HepG2 (cell line): ENCODE results near the gene RDH14. TPM values are rescaled to one million over a fixed set of nuclear protein-coding genes. Genes with fewer than 3 reads are reported as not detected.

Experiments used
- ATAC-seq: fragments of 200-7000 bp; cut with Tn5 transposase; 3 replicates; pipeline ENCODE4 v1.9.1; 2020; ENCODE audit warnings: mild to moderate bottlenecking, moderate library complexity
- BruUV-seq: library from RNA; stranded (reverse); fragments of 400-500 nt; replicated peaks from 2 replicates; lab custom pipeline; 2021; lab: Mats Ljungman, UMichigan
- CTCF ChIA-PET: fragments of 300-600 bp; formaldehyde crosslinking; extraction: SDS; loops from one replicate; lab custom pipeline; 2021; ENCODE audit warnings: low total read pairs, inconsistent platforms, low intra/inter-chr PET ratio; lab: Yijun Ruan, JAX
- POLR2A ChIA-PET: fragments of 350-600 bp; sonication (Branson Sonifier 250); formaldehyde crosslinking; loops from one replicate; lab custom pipeline; 2020; ENCODE audit warnings: antibody characterized with exemption, inconsistent platforms; lab: Yijun Ruan, JAX
- DNase-seq: peaks from one replicate; pipeline ENCODE4 v3.0.0-alpha.2; 2015; ENCODE audit warnings: low spot score
- FAIRE-seq: peaks from 3 replicates; lab custom pipeline; 2011; peaks lifted over from hg19 to GRCh38; lab: Jason Lieb, UNC
- H2AFZ ChIP-seq: one replicate; pipeline ENCODE4 v1.6.1; 2011; ENCODE audit warnings: low read length, inconsistent platforms
- H3K27ac ChIP-seq: fragments of 300-600 bp; 3 replicates; pipeline ENCODE4 v1.8.0; 2011; ENCODE audit warnings: mixed run types, mild to moderate bottlenecking, mixed read lengths, low read length, inconsistent platforms; ENCODE audit not compliant: insufficient read depth; ENCODE audit errors: extremely low read length
- H3K27me3 ChIP-seq, 2 experiments: fragments of 200-600 bp in 1 of 2; 2 replicates in 1 of 2; 3 replicates in 1 of 2; pipeline versions ENCODE4 v1.6.0 to v1.8.0; 2011; ENCODE audit warnings: low read length in 2 of 2, mild to moderate bottlenecking in 2 of 2, moderate library complexity in 2 of 2, inconsistent platforms in 1 of 2; ENCODE audit not compliant: insufficient read depth in 2 of 2, control insufficient read depth in 1 of 2
- H3K36me3 ChIP-seq, 2 experiments: fragments of 200-600 bp in 1 of 2; replicated peaks in 1 of 2; 2 replicates in 1 of 2; 3 replicates in 1 of 2; pipeline versions ENCODE4 v1.5.1 to v1.8.0; 2011; ENCODE audit warnings: low read length in 2 of 2, inconsistent platforms in 1 of 2; ENCODE audit not compliant: insufficient read depth in 2 of 2, control insufficient read depth in 1 of 2
- H3K4me1 ChIP-seq: 2 replicates; pipeline ENCODE4 v1.5.1; 2012; ENCODE audit warnings: low read length, inconsistent platforms; ENCODE audit not compliant: insufficient read depth
- H3K4me2 ChIP-seq: 2 replicates; pipeline ENCODE4 v1.6.0; 2011; ENCODE audit warnings: low read depth, low read length, inconsistent platforms
- H3K4me3 ChIP-seq, 3 experiments: fragments of 200-600 bp in 1 of 3; sonication (generic), shearing (Covaris generic) in 1 of 3; replicated peaks in 1 of 3; 2 replicates each; pipeline ENCODE4 v1.5.1; 2011 to 2016; ENCODE audit warnings: low read length in 3 of 3, inconsistent platforms in 2 of 3, low read depth in 2 of 3, mild to moderate bottlenecking in 2 of 3, control low read depth in 1 of 3, mixed read lengths in 1 of 3; ENCODE audit not compliant: insufficient read depth in 1 of 3
- H3K79me2 ChIP-seq: one replicate; pipeline ENCODE4 v1.6.1; 2011; ENCODE audit warnings: low read length, inconsistent platforms; ENCODE audit not compliant: insufficient read depth
- H3K9ac ChIP-seq: 2 replicates; pipeline ENCODE4 v1.6.0; 2011; ENCODE audit warnings: mild to moderate bottlenecking, low read depth, low read length, inconsistent platforms; ENCODE audit not compliant: insufficient read depth
- H3K9me3 ChIP-seq: 2 replicates; pipeline ENCODE4 v1.5.1; 2012; ENCODE audit warnings: mild to moderate bottlenecking, low read length
- H4K20me1 ChIP-seq: 2 replicates; pipeline ENCODE4 v1.6.0; 2011; ENCODE audit warnings: inconsistent platforms, mild to moderate bottlenecking, low read length, moderate library complexity; ENCODE audit not compliant: insufficient read depth
- CC2D1A ChIP-seq: sonication (generic); formaldehyde crosslinking; IDR thresholded peaks from 2 replicates; pipeline ENCODE4 v1.8.1; 2023; ENCODE audit warnings: mild to moderate bottlenecking, missing genetic modification reagents
- CEBPB ChIP-seq: IDR thresholded peaks from 2 replicates; pipeline ENCODE4 v1.6.1; 2011; ENCODE audit warnings: low read depth, low read length, improper control_type of control experiment, borderline replicate concordance
- CEBPZ ChIP-seq: IDR thresholded peaks from 2 replicates; pipeline ENCODE4 v1.6.1; 2012; ENCODE audit warnings: low read length, improper control_type of control experiment
- KIAA2018 ChIP-seq: sonication (generic); formaldehyde crosslinking; IDR thresholded peaks from 2 replicates; pipeline ENCODE4 v1.5.0; 2020; ENCODE audit warnings: mild to moderate bottlenecking, missing genetic modification reagents, borderline replicate concordance
- KMT2A ChIP-seq: sonication (generic); formaldehyde crosslinking; IDR thresholded peaks from 2 replicates; pipeline ENCODE4 v1.4.0; 2020; ENCODE audit warnings: missing genetic modification reagents
- NCOA5 ChIP-seq: sonication (generic); formaldehyde crosslinking; IDR thresholded peaks from 2 replicates; pipeline ENCODE4 v1.4.0; 2020; ENCODE audit warnings: missing genetic modification reagents
- RFX1 ChIP-seq: fragments of 450-650 bp; IDR thresholded peaks from 2 replicates; pipeline ENCODE4 v1.6.1; 2017
- SMAD9 ChIP-seq: sonication (generic); formaldehyde crosslinking; IDR thresholded peaks from 2 replicates; pipeline ENCODE4 v1.5.1; 2020; ENCODE audit warnings: mild to moderate bottlenecking, missing genetic modification reagents
- SMC3 ChIP-seq: IDR thresholded peaks from 2 replicates; pipeline ENCODE4 v1.6.1; 2011; ENCODE audit warnings: low read length, improper control_type of control experiment
- STAT5B ChIP-seq: sonication (generic); formaldehyde crosslinking; IDR thresholded peaks from 2 replicates; pipeline ENCODE4 v1.4.0; 2020; ENCODE audit warnings: missing genetic modification reagents
- ZBTB20 ChIP-seq: sonication (generic); formaldehyde crosslinking; IDR thresholded peaks from 2 replicates; pipeline ENCODE4 v1.8.1; 2023; ENCODE audit warnings: missing genetic modification reagents, low read depth, mild to moderate bottlenecking, borderline replicate concordance
- ZNF256 ChIP-seq: sonication (generic); formaldehyde crosslinking; conservative IDR thresholded peaks from 2 replicates; pipeline ENCODE4 v1.4.0; 2020; ENCODE audit warnings: missing genetic modification reagents
- ZNF572 ChIP-seq: sonication (generic); formaldehyde crosslinking; IDR thresholded peaks from 2 replicates; pipeline ENCODE4 v1.5.1; 2020; ENCODE audit warnings: mild to moderate bottlenecking, missing genetic modification reagents
- ZNF788 ChIP-seq: sonication (generic); formaldehyde crosslinking; IDR thresholded peaks from 2 replicates; pipeline ENCODE4 v1.5.0; 2020; ENCODE audit warnings: mild to moderate bottlenecking, missing genetic modification reagents, borderline replicate concordance
- in situ Hi-C: cut with HindIII; loops from 2 replicates; pipeline ENCODE4 v1.10.0; 2017; ENCODE audit warnings: low pct_unique_long_range_greater_than_20kb; ENCODE audit not compliant: extremely low pct_ligation_motif_present
- intact Hi-C: fragments of 100-400 bp; cut with micrococcal nuclease; formaldehyde crosslinking; loops from one replicate; pipeline ENCODE4 v1.10.0; 2022; ENCODE audit not compliant: unreplicated experiment
- polyA plus RNA-seq, 8 experiments: library from polyadenylated mRNA; depleted of rRNA in 3 of 8; stranded (reverse) in 7 of 8; unstranded in 1 of 8; fragments of >200 nt; fragmentation: Illumina TruSeq in 4 of 8; extraction: Trizol in 4 of 8; gene quantifications; 2 replicates each; pipeline versions ENCODE4 v1.2.1 to v1.2.3, GENCODE V29; 2011 to 2016; ENCODE audit warnings: low read depth in 4 of 8, missing spikeins in 1 of 8, mixed read lengths in 1 of 8; ENCODE audit not compliant: insufficient read depth in 1 of 8
- total RNA-seq, 5 experiments: library from RNA; depleted of rRNA; stranded (reverse); fragments of >200 nt; fragmentation: Illumina TruSeq; extraction: Trizol; gene quantifications; 2 replicates each; pipeline ENCODE4 v1.2.3, GENCODE V29; 2016; ENCODE audit warnings: low read depth in 1 of 5
- TF ChIP-seq, protein P1 (sequence below), 2 experiments: fragments of 450-650 bp in 1 of 2; sonication (generic) in 1 of 2; formaldehyde crosslinking; IDR thresholded peaks; 2 replicates each; pipeline versions ENCODE4 v1.5.0 to v1.8.0; 2020 to 2022; ENCODE audit warnings: mild to moderate bottlenecking in 1 of 2, missing genetic modification reagents in 1 of 2

The RDH14 gene
- total and polyA plus RNA-seq, 2 of the 13 experiments (the other 11 are each of a cell fraction or from before 2014, with no cell fraction given) = 27.4 to 39.9 TPM

- H3K4me3 ChIP-seq = no peak overlapping the region
- no peak for FAIRE-seq
- H3K27ac ChIP-seq = no peak overlapping the region
- CTCF ChIA-PET = no interaction called here
- H3K4me1 ChIP-seq = no peaks in the 10 kb centered on the region
- in situ Hi-C loops = no loop called here
- no peak overlapping the region for H3K9ac ChIP-seq
- no TSS peak for BruUV-seq
- H4K20me1 ChIP-seq = no peaks in the 10 kb centered on the region
- H3K27me3 ChIP-seq = no peaks in the 10 kb centered on the region
- no peak overlapping the region for H2AFZ ChIP-seq
- DNase-seq = no peak
- no peaks in the 10 kb centered on the region for H3K79me2 ChIP-seq
- TF ChIP-seq RFX1 = no peak
- no peak for TF ChIP-seq ZBTB20 (CRISPR knock-in tag)
- TF ChIP-seq SMAD9 (CRISPR knock-in tag) = no peak
- no peak for TF ChIP-seq STAT5B (CRISPR knock-in tag)
- TF ChIP-seq ZNF572 = no peak
- TF ChIP-seq, protein P1, sequence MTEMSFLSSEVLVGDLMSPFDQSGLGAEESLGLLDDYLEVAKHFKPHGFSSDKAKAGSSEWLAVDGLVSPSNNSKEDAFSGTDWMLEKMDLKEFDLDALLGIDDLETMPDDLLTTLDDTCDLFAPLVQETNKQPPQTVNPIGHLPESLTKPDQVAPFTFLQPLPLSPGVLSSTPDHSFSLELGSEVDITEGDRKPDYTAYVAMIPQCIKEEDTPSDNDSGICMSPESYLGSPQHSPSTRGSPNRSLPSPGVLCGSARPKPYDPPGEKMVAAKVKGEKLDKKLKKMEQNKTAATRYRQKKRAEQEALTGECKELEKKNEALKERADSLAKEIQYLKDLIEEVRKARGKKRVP (CRISPR knock-in tag; IDR thresholded peaks at IDR 0.05) = no peak
- no peak for TF ChIP-seq CC2D1A (CRISPR knock-in tag)
- TF ChIP-seq ZNF788 (CRISPR knock-in tag) = no peak
- no peak for TF ChIP-seq SMC3
- no peak for TF ChIP-seq NCOA5 (CRISPR knock-in tag)
- TF ChIP-seq CEBPZ = no peak
- no peak for TF ChIP-seq ZNF256 (CRISPR knock-in tag)
- no peak for TF ChIP-seq KMT2A (CRISPR knock-in tag)
- TF ChIP-seq CEBPB = no peak
- TF ChIP-seq KIAA2018 = no peak
- H3K9me3 ChIP-seq = peaks cover 11% of the 10 kb centered on the region; the same call in 1 of the 2 replicates
- POLR2A ChIA-PET = no interaction called here
- no peak for ATAC-seq
- H3K36me3 ChIP-seq = no peaks in the 10 kb centered on the region
- H3K4me2 ChIP-seq = no peak overlapping the region
- intact Hi-C loops = no loop called here
These were observed 17.6 kb upstream of the RDH14 start for GRCh38 chr2:18578033-18578432.
